RWPE2 (cell line): ENCODE results near the gene ATP5MK.
"Not testable (repeated sequence)": the region's sequence is repeated elsewhere in the genome, so short reads cannot be mapped to it uniquely, and the experiment has no call there.

Experiments used
- ATAC-seq: fragments of 200-7000 bp; cut with Tn5 transposase; 3 replicates; pipeline ENCODE4 v1.9.1; 2021; ENCODE audit warnings: low read depth
- DNase-seq: peaks from one replicate; pipeline ENCODE4 v3.0.0-alpha.2; 2020; ENCODE audit warnings: low spot score
- H3K27ac ChIP-seq: fragments of 450-650 bp; 2 replicates; pipeline ENCODE4 v1.5.1; 2017; ENCODE audit warnings: mild to moderate bottlenecking; ENCODE audit not compliant: poor library complexity, severe bottlenecking
- H3K27me3 ChIP-seq: fragments of 250-450 bp; sonication (Bioruptor Pico); 2 replicates; pipeline ENCODE4 v1.5.1; 2021; ENCODE audit warnings: mild to moderate bottlenecking, moderate library complexity; ENCODE audit not compliant: insufficient read depth, poor library complexity, severe bottlenecking
- H3K36me3 ChIP-seq: fragments of 250-450 bp; sonication (Bioruptor Pico); 2 replicates; pipeline ENCODE4 v1.5.1; 2020; ENCODE audit warnings: low read depth, mild to moderate bottlenecking, moderate library complexity
- H3K4me1 ChIP-seq: fragments of 250-450 bp; sonication (Bioruptor Pico); 2 replicates; pipeline ENCODE4 v1.5.1; 2021; ENCODE audit warnings: mild to moderate bottlenecking, moderate library complexity; ENCODE audit not compliant: insufficient read depth, poor library complexity, severe bottlenecking
- H3K4me3 ChIP-seq: fragments of 250-450 bp; sonication (Bioruptor Pico); 2 replicates; pipeline ENCODE4 v1.5.1; 2021; ENCODE audit warnings: mild to moderate bottlenecking, moderate library complexity; ENCODE audit not compliant: severe bottlenecking
- H3K9me3 ChIP-seq: fragments of 250-450 bp; sonication (Bioruptor Pico); 2 replicates; pipeline ENCODE4 v1.5.1; 2021; ENCODE audit warnings: mild to moderate bottlenecking, moderate library complexity; ENCODE audit not compliant: severe bottlenecking
- TF ChIP-seq, protein P1 (sequence below): fragments of 450-650 bp; IDR thresholded peaks from one replicate; pipeline ENCODE4 v1.5.1; 2017; ENCODE audit warnings: mild to moderate bottlenecking, moderate library complexity; ENCODE audit not compliant: poor library complexity, severe bottlenecking

Gene ATP5MK

DNA sequence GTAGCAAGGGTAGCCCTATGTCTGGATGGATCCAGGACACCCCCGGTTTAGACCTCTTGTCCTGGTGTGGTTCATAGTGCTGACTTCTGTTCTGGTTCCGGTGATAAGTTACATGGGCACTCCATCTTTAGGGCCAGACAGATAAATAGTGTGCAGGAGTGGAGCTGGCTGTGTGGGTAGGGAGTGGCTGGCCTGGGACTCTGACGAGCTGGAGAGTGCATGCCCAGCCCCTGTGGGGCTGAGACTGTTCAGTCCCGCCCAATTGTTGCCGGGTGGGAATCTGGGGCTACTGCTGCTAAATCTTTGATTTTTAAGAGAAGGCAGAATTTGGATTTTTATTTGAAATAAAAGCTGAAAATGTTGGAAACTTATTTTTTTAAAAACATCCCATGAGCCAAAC, 27.5 kb upstream of the ATP5MK start:
- ATAC-seq = no peak
- H3K27ac ChIP-seq = no peak overlapping the region
- no peaks in the 10 kb centered on the region for H3K27me3 ChIP-seq
- no peaks in the 10 kb centered on the region for H3K9me3 ChIP-seq
- H3K4me3 ChIP-seq = no peak overlapping the region
- peaks cover 87% of the 10 kb centered on the region for H3K36me3 ChIP-seq
- H3K4me1 ChIP-seq = no peaks in the 10 kb centered on the region
- DNase-seq = no peak
- TF ChIP-seq, protein P1, sequence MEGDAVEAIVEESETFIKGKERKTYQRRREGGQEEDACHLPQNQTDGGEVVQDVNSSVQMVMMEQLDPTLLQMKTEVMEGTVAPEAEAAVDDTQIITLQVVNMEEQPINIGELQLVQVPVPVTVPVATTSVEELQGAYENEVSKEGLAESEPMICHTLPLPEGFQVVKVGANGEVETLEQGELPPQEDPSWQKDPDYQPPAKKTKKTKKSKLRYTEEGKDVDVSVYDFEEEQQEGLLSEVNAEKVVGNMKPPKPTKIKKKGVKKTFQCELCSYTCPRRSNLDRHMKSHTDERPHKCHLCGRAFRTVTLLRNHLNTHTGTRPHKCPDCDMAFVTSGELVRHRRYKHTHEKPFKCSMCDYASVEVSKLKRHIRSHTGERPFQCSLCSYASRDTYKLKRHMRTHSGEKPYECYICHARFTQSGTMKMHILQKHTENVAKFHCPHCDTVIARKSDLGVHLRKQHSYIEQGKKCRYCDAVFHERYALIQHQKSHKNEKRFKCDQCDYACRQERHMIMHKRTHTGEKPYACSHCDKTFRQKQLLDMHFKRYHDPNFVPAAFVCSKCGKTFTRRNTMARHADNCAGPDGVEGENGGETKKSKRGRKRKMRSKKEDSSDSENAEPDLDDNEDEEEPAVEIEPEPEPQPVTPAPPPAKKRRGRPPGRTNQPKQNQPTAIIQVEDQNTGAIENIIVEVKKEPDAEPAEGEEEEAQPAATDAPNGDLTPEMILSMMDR = no peak

DNA sequence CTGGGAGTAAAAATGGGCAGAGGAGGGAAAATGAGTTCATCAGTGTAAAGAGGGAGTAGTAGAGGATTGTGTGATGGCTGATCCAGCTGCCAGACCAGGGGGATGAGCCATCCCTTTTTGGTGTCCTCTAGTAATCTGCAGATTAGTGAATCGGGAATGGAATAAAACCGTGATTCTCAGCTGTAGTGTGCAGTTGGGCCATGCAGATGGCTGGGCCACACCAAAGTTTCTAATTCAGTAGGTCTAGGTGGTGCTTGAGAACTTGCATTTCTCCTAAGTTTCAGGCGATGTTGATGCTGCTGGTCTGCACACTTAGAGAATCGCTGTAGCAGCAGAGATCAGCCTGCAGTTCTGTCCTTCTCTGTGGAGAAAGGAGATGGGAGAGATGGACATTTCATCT, 22.8 kb upstream of the ATP5MK start:
- ATAC-seq = no peak
- Histone ChIP-seq H3K27ac (no peak overlapping the region), H3K4me1 (no peaks in the 10 kb centered on the region), H3K4me3 (no peak overlapping the region), H3K9me3 (no peaks in the 10 kb centered on the region), H3K27me3 (no peaks in the 10 kb centered on the region), H3K36me3 (peaks cover 91% of the 10 kb centered on the region)
- DNase-seq = no peak
- TF ChIP-seq, protein P1 = no peak

DNA sequence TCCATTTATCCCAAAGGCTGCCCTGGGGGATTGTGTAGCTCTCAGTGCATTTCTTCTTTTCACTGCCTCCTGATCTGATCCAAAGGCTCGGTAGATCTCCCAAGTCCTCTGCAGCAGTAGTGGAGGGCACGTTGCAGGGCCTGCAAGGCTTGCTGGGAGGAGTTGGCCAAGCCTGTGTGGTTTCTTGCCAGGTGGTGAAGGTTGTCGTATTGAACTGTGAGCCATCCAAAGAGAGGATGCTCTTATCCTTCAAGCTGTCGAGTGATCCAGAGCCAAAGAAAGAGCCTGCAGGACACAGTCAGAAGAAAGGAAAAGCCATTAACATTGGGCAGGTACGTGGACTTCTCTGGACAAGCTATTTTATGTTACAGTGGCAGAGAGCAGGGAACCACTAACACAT, 21.3 kb upstream of the ATP5MK start:
- peaks cover 91% of the 10 kb centered on the region for H3K36me3 ChIP-seq
- no peaks in the 10 kb centered on the region for H3K9me3 ChIP-seq
- H3K4me3 ChIP-seq = no peak overlapping the region
- no peaks in the 10 kb centered on the region for H3K4me1 ChIP-seq
- TF ChIP-seq, protein P1 = no peak
- ATAC-seq (no peak), DNase-seq (no peak)
- no peak overlapping the region for H3K27ac ChIP-seq
- no peaks in the 10 kb centered on the region for H3K27me3 ChIP-seq

DNA sequence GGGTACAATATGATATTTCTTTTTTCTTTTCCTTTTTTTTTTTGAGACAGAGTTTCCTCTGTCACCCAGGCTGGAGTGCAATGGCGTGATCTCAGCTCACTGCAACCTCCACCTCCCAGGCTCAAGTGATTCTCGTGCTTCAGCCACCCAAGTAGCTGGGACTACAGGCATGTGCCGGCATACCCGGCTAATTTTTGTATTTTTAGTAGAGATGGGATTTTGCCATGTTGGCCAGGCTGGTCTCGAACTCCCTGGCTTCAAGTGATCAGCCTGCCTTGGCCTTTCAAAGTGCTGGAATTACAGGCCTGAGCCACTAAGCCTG, 20.8 kb upstream of the ATP5MK start:
- ATAC-seq, DNase-seq, H3K4me1 ChIP-seq, H3K4me3 ChIP-seq, H3K9me3 ChIP-seq, H3K27ac ChIP-seq, H3K27me3 ChIP-seq: not testable (repeated sequence)
- H3K36me3 ChIP-seq = peaks cover 91% of the 10 kb centered on the region
- TF ChIP-seq, protein P1 = peak; percentile 40

DNA sequence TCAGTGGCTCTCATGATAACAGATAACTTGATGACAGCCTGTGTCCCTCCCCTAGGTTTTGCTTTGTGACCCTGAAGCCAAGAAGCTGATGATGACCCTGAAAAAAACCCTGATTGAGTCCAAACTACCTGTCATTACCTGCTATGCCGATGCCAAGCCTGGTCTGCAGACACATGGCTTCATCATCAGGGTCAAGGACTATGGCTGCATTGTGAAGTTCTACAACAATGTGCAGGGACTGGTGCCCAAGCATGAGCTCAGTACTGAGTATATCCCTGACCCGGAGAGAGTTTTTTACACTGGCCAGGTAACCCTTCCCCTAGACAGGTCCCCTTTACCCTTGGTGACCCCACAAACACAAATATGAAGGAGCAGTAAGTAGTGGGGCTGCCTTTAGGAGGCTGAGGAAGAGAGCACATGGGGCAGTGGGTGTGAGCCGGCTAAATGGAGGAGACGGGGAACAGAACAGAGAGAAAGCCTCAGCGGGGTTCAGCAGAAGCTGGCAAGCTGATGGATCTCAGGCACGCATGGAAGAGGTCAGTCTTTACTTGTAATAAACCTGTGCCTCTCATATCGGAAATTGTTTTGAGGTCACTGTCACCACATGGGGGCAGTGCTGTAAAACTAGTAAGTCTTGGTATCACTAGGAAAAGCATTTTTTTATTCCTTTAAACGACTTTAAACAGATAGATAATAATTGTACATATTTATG, 20.3 kb upstream of the ATP5MK start:
- DNase-seq = no peak
- peaks cover 95% of the 10 kb centered on the region for H3K36me3 ChIP-seq

More for the DNA sequence above, 20.3 kb upstream of the ATP5MK start:
- no peaks in the 10 kb centered on the region for H3K9me3 ChIP-seq
- TF ChIP-seq, protein P1 = peak; percentile 71
- no peaks in the 10 kb centered on the region for H3K4me1 ChIP-seq
- ATAC-seq = peak; percentile 38; the same call in 2 of the 3 replicates
- H3K27ac ChIP-seq = no peak overlapping the region
- no peak overlapping the region for H3K4me3 ChIP-seq
- no peaks in the 10 kb centered on the region for H3K27me3 ChIP-seq
